Lung (tissue), 10 donors: ENCODE results near the gene ANAPC1. TPM values are rescaled to one million over a fixed set of nuclear protein-coding genes. Genes with fewer than 3 reads are reported as not detected.
"Not testable (repeated sequence)": the region's sequence is repeated elsewhere in the genome, so short reads cannot be mapped to it uniquely, and the experiment has no call there.

Source experiments
- ATAC-seq: fragments of 200-7000 bp; cut with Tn5 transposase; one replicate; pipeline ENCODE4 v1.9.1; 2020; ENCODE audit warnings: moderate number of reproducible peaks; ENCODE audit not compliant: insufficient read depth, low FRiP score
- DNase-seq, 3 donors: peaks; one replicate each; pipeline ENCODE4 v3.0.0-alpha.2; 2013 to 2017
- H3K27ac ChIP-seq, 2 donors: one replicate each; pipeline ENCODE4 v1.5.1; 2013; ENCODE audit warnings: mild to moderate bottlenecking in 2 of 2, moderate library complexity in 2 of 2, control low read depth in 1 of 2, inconsistent platforms in 1 of 2, low read depth in 1 of 2, low read length in 1 of 2
- H3K27me3 ChIP-seq, 3 donors: one replicate each; pipeline ENCODE4 v1.5.1; 2013; ENCODE audit warnings: low read length in 2 of 3; ENCODE audit not compliant: control insufficient read depth in 3 of 3, insufficient read depth in 3 of 3
- H3K36me3 ChIP-seq, 4 donors: one replicate each; pipeline ENCODE4 v1.5.1; 2013; ENCODE audit warnings: low read length in 4 of 4, mild to moderate bottlenecking in 1 of 4, moderate library complexity in 1 of 4; ENCODE audit not compliant: control insufficient read depth in 4 of 4, insufficient read depth in 4 of 4
- H3K4me1 ChIP-seq, 5 donors: one replicate each; pipeline ENCODE4 v1.5.1; 2013; ENCODE audit warnings: low read length in 5 of 5, mild to moderate bottlenecking in 2 of 5, moderate library complexity in 1 of 5; ENCODE audit not compliant: control insufficient read depth in 5 of 5, insufficient read depth in 5 of 5
- H3K4me3 ChIP-seq: one replicate; pipeline ENCODE4 v1.5.1; 2013; ENCODE audit warnings: mild to moderate bottlenecking, control low read depth, moderate library complexity
- H3K9ac ChIP-seq, 2 donors: one replicate each; pipeline ENCODE4 v1.5.1; 2013; ENCODE audit warnings: low read length in 2 of 2, control low read depth in 1 of 2; ENCODE audit not compliant: insufficient read depth in 1 of 2
- H3K9me3 ChIP-seq, 4 donors: one replicate each; pipeline ENCODE4 v1.5.1; 2013; ENCODE audit warnings: low read length in 3 of 4, mild to moderate bottlenecking in 1 of 4, moderate library complexity in 1 of 4; ENCODE audit not compliant: control insufficient read depth in 4 of 4, insufficient read depth in 3 of 4
- WGBS, 2 donors: extraction: QIAGEN DNeasy Blood & Tissue Kit; methylation state at CpG; one replicate each; pipeline ENCODE4 v1.1.7; 2013; 5-methylcytosine and 5-hydroxymethylcytosine counted together
- polyA plus RNA-seq, 2 donors: library from polyadenylated mRNA; stranded (reverse); fragments of 200-250 nt; gene quantifications; one replicate each; pipeline ENCODE4 v1.2.1, GENCODE V29; 2013
- total RNA-seq, 2 donors: library from RNA; depleted of rRNA in 1 of 2; stranded (reverse); fragments of >200 nt in 1 of 2; gene quantifications; one replicate each; pipeline ENCODE4 v1.2.1, GENCODE V29; 2014 to 2021
- donor health status: Bipolar disorder and iron deficiency.
- donor health status: healthy.
- donor health status: DM: yes; HTN: yes; CAD: no.

The ANAPC1 gene
- total and polyA plus RNA-seq, 4 donors = 6.6 to 64.4 (median 22.7) TPM

GRCh38 chr2:111767087-111767486, 116.9 kb downstream of the ANAPC1 start:
- not testable (repeated sequence) for ATAC-seq, H3K9ac ChIP-seq, H3K4me3 ChIP-seq, H3K27me3 ChIP-seq, H3K27ac ChIP-seq, H3K4me1 ChIP-seq, H3K9me3 ChIP-seq, H3K36me3 ChIP-seq, DNase-seq
- WGBS, 2 donors = 51 to 52% methylated on average over 3 to 4 of the region's 4 CpGs

DNA sequence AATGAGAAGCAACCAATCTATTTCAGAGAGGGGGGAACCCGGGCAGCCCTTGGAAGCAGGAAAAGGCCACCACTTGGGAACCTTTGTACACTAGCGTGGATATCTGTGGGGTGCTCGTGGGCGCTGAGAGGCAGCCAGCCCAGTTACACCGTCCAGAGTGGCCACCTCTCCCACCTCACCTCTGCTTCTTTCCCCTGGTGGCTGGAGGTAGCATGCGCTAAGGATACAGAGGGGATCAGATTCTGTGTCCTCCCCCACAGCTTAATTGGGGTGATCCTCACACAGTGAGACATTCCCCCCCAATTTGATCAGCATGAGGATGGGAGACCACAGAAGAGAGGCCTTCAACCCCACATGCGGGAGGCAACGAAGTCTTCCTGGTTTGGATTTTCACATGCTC, 117.7 kb downstream of the ANAPC1 start:
- not testable (repeated sequence) for H3K36me3 ChIP-seq, ATAC-seq, DNase-seq, H3K4me3 ChIP-seq, H3K4me1 ChIP-seq, H3K27ac ChIP-seq, H3K9ac ChIP-seq, H3K9me3 ChIP-seq, H3K27me3 ChIP-seq
- WGBS, 2 donors = 91 to 100% methylated on average over 3 of the region's 8 CpGs

DNA sequence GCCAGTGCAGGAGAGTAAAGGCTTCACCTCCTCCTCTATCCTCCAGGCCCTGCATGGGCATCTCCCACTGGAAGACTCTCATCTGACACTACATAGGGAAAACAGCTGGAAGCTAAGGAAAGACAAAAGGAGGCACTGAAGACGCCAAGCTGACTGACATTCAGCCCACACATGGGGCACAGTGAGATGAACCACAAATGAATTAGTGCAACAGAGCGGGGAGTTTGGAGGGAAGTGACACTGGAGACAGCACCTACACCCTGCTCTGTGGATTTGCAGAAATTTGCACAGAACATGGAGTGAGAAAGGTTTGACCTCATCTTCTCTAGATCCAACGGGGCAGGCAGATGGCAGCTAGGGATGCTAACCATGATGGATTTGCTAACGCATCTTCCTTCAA, 119.8 kb downstream of the ANAPC1 start:
- H3K9ac ChIP-seq, H3K36me3 ChIP-seq, H3K4me1 ChIP-seq, H3K9me3 ChIP-seq, H3K27me3 ChIP-seq, H3K4me3 ChIP-seq, H3K27ac ChIP-seq, ATAC-seq, DNase-seq: not testable (repeated sequence)
- 98 to 100% methylated on average over 4 of the region's 4 CpGs for WGBS, 2 donors

- ATAC-seq, H3K4me1 ChIP-seq, H3K27ac ChIP-seq, H3K4me3 ChIP-seq, H3K9ac ChIP-seq, DNase-seq, H3K27me3 ChIP-seq, H3K36me3 ChIP-seq, H3K9me3 ChIP-seq: not testable (repeated sequence)
- WGBS, 2 donors = 96 to 98% methylated on average over 8 to 9 of the region's 9 CpGs
Observed at GRCh38 chr2:111760697-111761284, 123.2 kb downstream of the ANAPC1 start.

GRCh38 chr2:111752533-111752932, 131.5 kb downstream of the ANAPC1 start:
- 91 to 94% methylated on average over 2 of the region's 3 CpGs for WGBS, 2 donors
- not testable (repeated sequence) for H3K9me3 ChIP-seq, ATAC-seq, H3K9ac ChIP-seq, H3K27me3 ChIP-seq, H3K4me3 ChIP-seq, H3K4me1 ChIP-seq, H3K36me3 ChIP-seq, DNase-seq, H3K27ac ChIP-seq

DNA sequence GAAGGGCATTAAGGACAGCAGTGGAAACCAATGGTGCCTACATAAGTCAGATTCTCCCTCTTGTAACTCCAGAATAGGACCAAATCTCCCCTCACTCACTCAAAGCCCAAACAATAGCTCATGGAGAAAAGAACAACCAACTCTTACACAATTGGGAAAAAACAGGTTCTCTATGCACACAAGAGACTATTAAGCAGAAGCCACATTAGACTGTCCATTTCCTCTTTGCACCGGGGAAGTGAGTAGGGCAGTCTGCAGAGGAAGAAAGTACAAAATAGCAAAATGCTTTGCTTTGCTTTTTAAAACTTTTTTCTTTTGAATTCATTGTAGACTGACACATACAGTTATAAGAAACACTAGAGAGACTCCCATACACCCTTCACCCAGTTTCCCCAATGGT, 133.4 kb downstream of the ANAPC1 start:
- not testable (repeated sequence) for H3K27ac ChIP-seq, H3K9ac ChIP-seq, H3K27me3 ChIP-seq, H3K4me3 ChIP-seq, DNase-seq, H3K9me3 ChIP-seq, H3K4me1 ChIP-seq, H3K36me3 ChIP-seq, ATAC-seq
- WGBS, 2 donors = 8 to 26% methylated on average over 1 of the region's 1 CpG

- not testable (repeated sequence) for H3K27ac ChIP-seq, H3K9me3 ChIP-seq, H3K4me3 ChIP-seq, ATAC-seq, H3K27me3 ChIP-seq, H3K9ac ChIP-seq, H3K36me3 ChIP-seq, H3K4me1 ChIP-seq, DNase-seq
- 94 to 96% methylated on average over 2 of the region's 4 CpGs for WGBS, 2 donors
Observed at GRCh38 chr2:111748429-111748828, 135.6 kb downstream of the ANAPC1 start.
